ENCODE measurements around the gene PLXNC1.

PLXNC1 gene

GRCh38 chr12:94338006-94338794 lies 189.8 kb downstream of the PLXNC1 start:
- DNase-seq, result no peak

- no peak for DNase-seq
Measured at GRCh38 chr12:94340573-94340972, 192.2 kb downstream of the PLXNC1 start.

GRCh38 chr12:94353130-94353529 lies 204.8 kb downstream of the PLXNC1 start:
- no peak for DNase-seq
